GM18873 (cell line): Measurements from ENCODE around the gene RAB11FIP5.
"Not testable (repeated sequence)": the region's sequence is repeated elsewhere in the genome, so short reads cannot be mapped to it uniquely, and the experiment has no call there.

ENCODE experiments used
- ATAC-seq: cut with Tn5 transposase; IDR thresholded peaks from one replicate; pipeline ENCODE4 v1.9.1; 2021; ENCODE audit warnings: mild to moderate bottlenecking, moderate library complexity, moderate number of reproducible peaks; ENCODE audit not compliant: unreplicated experiment, low FRiP score

The RAB11FIP5 gene

DNA sequence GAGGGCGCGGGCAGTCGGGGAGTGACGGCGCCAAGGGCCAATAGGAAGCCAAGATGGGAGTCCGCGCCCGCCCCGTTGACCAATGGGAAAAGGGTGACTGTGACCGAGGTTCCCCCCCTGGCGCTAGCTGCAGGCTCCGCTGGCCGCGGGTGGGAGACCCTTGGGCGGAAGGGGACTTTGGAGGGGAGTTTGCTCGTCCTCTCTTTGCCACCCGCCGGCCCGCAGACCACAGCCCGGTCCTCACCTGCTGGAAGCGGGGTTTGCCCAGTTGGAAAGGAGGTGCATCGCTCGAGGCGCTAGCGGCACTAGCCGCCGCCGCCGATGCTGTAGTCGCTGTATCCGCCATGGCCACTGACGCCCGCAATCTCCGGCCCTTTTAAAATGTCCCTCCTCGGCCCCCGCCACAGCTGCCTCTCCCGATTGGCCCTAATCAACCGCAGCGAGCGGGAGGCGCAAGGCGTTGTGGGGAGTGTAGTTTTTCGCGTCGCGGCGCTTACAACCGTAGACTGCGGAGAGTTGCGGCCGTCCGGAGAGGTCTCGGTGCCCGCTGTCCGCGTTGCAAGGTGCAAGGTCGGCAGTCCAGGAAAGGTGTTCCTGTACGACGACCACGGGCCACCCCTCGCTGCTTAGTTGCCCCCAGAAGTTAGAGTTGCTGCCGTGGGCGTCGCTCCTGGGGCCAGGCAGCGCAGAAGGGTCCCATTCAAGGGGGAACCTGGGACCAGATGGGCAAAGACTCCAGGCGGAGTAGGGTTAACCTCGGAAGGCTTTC lies 41.2 kb downstream of the RAB11FIP5 start, which contains the start of gene SFXN5:
SFXN5 (minus strand) TSS at position 353 of the 769 bp plus-strand sequence; CDS start at position 346, 7 bp downstream.
- ATAC-seq, result peak; percentile 91

GRCh38 chr2:73070643-73071359 lies 41.9 kb downstream of the RAB11FIP5 start:
- peak; percentile 15 for ATAC-seq

DNA sequence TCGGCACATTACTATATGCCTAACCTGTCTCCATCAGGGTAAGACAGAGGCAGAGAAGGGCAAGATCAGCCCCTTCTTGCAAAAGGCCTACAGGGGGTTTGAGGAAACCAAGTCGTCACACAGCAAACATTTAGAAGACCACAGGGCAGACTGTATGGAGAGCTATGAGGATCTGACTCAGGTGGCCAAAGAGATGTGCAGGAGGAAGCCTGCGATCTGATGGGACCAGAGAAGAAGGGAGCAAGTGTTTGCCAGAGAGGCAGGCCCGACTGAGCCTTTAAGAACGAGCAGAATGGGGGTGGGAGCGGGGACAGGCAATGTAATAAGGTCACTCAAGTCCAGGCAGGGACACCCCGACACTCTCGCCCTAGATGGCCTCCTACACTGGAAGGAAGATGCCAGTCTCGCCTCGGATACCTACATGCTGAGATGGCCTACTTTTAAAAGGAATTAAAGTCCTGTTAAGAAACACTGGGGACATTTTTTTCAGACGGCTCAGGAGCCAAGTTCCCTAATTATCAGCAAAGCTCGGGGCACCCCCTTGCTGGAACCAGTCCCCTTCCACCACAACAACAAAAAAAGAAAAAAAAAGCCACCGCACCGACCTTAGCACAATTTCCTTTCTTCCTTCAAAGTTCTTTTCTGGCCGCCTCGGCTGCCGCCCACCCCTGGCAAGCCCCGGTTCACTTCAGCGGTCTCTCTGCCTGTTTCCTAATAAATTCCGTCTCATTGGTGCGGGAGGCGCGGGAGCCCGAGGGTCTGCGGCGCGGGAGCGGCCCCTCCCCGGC lies 42.7 kb downstream of the RAB11FIP5 start:
- ATAC-seq, result no peak

DNA sequence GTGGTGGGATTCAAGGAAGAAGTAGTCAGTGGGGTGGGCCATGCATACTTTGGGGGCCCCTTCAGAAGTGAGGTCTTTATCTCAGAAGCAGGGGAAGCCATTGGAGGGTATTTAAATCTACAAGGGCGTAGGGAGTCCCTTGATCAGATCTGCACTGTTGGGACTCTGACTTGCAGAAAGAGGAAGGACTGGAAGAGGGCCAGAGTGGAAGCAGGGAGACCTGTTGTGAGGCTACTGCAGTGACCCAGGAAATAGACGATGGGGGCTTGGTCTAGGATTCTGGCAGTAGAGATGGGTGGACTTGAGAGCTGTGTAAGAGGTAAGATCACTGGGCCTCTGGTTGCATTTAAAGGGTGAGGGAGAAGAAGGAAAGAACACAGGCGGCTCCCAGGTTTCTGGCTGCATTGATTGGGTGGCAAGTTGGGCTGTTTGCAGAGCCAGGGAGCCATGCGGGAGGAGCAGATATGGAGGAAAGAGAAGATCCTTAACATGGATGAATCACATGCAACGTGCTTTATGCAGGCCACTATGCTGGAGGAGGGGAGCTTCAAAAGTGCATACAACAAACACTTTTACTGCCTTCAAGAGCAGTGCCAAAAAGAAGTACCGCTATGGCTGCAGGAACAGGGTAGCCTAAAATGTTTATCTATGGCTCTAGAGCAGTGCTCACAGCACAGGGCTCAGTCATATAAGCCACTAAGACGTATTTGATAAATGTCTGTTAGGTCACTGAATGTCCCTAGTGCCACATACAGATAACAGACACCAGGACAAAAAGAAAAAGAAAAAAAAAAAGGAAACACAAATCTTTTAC lies 43.5 kb downstream of the RAB11FIP5 start:
- ATAC-seq, result no peak

DNA sequence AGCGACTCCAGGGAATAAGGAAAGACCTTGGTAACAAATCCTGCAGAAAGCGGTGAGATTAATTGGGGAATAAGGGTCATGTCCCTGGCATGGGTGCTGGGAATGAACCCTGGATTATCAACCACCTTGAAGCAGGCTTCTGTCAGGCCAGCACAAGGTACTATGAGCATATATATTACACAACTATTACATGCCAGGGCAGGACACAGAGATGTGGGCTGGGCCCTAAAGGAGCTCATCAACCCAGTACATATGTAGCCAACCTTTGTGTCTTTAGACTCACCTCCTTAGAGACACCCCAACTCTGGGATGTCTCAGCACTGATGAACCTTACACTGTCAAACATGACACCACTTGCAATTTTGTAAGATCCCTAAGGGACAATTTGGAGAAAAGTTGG lies 44.6 kb downstream of the RAB11FIP5 start:
- no peak for ATAC-seq

GRCh38 chr2:73067043-73067442 lies 45.7 kb downstream of the RAB11FIP5 start:
- ATAC-seq, result no peak

- not testable (repeated sequence) for ATAC-seq
These were observed 47.7 kb downstream of the RAB11FIP5 start for GRCh38 chr2:73065070-73065469.

DNA sequence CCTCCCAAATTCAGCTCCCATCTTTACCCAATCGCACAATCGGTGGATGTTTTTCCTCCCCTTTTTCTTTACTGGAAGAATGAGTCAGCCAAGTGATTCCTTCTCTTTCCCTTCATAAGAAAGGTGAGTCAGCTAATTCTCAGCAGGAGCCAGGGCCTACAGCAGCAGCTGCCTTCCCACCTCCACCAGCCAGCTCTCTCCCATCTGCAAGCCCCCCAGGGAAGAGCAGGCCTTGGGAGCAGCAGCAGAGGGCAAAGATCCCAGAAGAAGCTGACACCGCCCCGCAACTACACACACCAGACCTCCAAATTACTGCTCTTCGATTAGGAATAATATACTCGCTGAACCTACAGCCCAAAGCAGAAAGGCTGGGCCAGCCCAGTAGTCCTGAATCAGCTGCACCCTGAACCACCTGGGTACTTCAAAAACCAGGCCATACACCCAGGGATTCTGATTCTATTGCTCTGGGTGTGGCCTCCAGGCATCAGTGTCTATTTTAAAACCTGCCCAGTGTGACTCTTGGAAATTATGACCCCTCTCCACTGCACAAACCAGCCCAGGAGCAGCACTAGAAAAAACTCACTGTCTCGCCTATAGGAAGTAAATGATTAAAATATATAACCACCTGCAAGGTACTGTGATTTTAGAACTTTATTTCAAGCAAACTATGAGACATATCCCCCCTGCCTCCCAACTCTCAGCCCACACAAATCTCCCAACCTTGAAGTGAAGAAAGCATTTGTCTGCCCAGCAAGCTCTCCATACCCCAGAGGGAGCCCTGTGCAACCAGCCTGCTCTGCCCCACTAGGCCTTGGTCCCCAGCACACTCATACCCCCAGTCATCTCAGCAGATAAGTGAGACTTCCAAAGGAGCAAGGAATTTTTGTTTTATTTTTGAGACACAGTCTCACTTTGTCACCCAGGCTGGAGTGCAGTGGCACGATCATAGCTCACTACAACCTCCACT lies 48.6 kb downstream of the RAB11FIP5 start:
- no peak for ATAC-seq

- ATAC-seq, result no peak
These were observed 49.3 kb downstream of the RAB11FIP5 start for GRCh38 chr2:73063472-73063871.

- no peak for ATAC-seq
These were observed 53.6 kb downstream of the RAB11FIP5 start for GRCh38 chr2:73059106-73059505.

DNA sequence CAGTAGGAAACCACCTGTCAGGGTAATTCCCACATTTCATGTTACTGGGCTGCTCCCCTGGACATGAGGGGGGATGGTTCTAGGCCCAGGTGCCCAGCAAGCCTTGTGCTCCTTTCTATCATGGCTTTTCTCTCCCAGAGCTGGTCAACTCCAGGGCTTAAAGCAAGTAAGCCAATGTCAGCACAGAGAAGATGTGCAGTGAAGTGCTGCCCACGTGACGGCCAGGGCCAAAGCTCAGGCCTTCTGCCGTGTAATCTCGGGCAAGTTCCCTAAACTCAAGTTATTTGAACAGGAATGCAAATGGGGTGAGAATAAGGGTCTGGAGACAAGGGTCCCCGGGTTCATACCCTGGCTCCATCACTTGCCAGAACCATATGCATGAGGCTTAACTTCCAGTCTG lies 57.8 kb downstream of the RAB11FIP5 start:
- ATAC-seq, result no peak

DNA sequence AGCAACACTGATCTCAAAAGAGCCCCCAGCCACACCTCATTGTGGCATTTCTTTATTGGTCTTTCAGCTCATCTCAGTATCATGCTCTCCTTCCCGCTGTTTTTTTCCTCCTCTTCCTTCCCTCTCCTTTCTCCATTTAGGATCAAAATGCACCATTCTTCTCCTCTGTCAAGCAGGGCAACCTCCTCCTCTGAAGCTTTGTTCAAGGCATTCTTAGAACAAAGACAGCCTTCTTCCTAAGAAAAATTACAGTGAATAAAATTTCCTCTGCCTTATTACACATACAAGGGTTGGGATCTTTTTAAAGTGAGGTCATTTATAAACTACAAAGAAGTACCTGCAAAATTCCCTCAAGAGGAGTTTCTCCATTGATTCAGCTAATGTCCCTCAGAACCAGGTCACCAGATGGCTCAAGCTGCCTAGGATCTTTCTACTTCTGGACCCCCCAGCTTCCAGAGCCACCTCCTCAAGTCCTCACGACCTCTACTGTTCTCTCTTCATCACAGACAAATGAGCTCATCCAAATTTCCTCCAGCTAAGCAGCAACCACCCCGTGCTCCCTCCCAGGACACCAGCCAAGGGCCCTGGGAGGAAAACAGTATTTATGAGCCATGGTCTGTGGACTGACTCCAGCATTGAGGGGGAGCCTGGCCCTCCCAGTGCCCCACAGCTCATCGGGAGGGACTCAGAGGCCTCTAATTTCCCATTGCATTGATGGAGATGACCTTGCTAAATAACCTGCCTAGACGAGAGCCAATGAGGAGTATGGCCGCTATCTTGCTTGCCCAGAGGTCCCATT lies 59.2 kb downstream of the RAB11FIP5 start:
- ATAC-seq, result no peak

GRCh38 chr2:73050121-73050545 lies 62.6 kb downstream of the RAB11FIP5 start:
- ATAC-seq, result no peak

GRCh38 chr2:73043929-73044832 lies 68.6 kb downstream of the RAB11FIP5 start:
- ATAC-seq, result no peak

DNA sequence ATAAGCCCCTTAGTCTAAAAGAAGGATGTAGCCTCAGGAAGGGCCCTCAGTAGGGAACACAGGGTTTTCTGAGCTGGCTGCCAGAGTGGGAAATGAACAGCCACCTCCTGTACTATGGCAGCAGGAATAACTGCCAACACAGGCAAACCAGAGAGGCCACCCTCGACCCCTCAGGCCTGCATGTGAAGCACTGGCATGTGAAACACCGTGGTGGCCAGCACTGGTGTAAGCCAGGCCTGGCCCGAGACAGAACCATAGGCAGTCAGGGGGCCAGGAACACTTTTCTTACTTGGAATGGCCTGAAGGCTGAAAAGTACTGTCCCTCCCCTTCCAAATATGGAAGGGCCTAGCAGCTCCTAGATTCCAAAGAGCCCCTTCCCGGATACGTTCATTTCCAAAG lies 69.5 kb downstream of the RAB11FIP5 start:
- no peak for ATAC-seq

DNA sequence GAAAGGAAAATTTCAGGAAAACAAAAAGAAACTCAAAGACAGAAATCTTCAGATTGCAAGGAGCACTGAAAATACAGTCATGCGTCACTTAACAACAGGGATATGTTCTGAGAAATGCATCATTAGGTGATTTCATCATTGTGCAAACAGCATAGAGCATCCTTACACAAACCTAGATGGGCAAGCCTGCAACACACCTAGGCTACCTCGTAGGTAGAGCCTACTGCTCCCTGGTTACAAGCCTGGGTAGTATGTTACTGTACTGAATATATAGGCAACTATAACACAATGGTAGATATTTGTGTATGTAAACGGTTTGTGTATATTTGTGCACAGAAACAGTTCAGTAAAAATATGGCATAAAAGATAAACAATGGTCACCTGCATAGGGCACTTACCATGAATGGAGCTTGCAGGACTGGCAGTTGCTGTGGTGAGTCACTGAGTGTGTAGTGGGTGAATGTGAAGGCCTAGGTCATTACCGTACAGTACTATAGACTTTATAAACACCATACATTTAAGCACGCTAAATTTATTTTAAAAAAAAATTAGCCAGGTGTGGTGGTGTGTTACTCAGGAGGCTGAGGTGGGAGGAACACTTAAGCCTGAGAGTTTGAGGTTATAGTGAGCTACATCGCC lies 74.7 kb downstream of the RAB11FIP5 start:
- no peak for ATAC-seq

DNA sequence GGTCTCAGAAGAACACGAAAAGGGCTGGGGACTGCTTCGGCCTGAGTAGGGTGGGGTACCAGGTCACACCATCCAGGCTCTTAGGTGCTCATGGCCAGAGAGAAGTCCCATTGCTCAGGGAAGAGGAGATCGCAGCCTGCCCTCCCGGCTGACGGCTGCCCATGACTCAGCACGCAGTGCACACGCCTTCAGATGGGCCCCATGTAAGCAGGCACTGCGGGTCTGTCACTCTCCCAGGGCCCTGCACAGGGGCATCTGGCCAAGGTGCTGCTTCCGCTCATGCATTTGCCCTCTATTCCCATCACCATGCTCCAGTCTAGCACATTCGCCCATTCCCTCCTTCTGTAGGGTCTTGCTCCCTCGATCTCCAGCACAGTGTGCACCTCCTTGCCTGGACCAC lies 76.0 kb downstream of the RAB11FIP5 start:
- ATAC-seq, result no peak
